T follicular helper cell (primary cell): ENCODE results near the gene CFAP57.

Experiments
- DNase-seq: peaks from one replicate; pipeline ENCODE4 v3.0.0-alpha.2; 2020; ENCODE audit warnings: low read depth

Gene CFAP57

DNA sequence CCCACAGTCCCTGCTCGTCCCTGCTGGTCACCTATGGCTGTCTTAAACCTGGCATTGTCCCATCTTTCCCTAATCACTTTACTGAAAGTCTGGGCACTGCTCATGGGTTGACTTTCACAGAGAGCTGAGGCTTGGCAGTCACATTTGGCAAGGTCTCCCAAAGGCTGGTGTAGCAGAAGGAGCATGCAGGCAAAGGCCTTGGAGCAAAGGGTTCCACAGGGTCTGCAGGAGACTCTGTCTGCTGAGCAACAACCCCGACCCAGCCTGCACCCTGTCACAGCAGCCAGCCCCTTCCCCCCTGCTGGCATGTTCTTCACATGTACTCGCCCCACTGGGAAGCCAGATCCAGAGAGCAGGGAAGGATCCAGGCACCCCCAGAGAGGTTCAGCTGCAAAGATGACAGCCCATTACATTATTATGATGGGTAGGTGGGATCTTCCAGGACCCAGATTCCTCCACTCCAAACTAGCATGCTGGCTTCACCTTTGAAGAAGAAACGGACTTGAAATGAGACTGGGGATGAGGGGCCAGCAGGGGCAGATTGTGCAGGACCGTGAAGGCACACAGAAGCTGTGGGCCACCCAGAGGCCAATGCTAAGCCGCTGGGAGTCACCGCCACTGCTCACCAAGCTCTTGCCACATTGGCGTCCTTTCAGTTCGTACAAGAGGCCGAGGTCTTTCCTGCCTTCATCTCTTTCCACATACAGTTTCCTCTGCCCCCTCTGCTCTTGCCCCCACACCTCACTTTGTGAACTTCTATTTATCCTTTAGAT, 83.5 kb downstream of the CFAP57 start:
- no peak for DNase-seq

DNA sequence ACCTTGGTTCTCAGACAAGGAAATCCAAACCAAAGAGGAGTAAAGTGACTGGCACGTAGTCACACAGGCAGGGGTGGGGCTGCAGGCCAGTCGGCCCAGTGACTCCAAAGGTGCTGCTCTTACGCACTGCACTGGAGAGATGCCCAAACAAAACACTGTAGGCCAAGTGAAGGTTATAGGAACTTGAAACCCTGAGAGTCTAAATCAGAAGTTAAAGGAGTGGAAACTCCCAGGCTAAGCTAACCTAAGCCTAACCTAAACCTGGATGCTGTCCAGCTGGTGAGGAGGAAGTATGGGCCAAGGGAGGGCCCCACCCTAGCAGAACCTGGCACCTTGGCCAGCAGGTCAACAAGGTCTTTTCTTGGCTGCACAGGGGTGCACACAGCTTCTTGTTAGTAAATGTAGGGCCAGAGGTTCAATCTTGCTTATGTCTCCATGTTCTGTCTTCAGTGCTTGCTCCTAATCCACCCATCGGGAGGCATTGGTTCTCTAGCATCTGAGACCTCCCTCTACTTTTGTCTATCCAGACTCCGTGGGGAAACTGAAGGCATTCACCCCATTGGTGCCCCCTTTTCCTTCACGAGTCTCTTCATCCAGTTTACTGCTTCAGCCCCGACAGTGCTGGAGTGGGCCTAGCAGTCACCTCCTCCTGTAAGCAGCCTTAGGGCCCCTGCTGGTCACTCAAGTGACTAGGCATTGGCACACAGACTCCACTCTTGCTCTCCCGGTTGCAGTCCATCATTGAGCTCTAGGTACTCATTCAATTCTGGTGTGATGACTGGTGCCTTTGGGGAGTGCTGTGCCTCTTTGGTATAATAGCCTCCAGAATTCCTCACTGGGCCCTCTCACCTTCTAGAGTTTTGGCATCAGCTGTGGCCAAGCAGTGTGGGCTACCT, 84.8 kb downstream of the CFAP57 start:
- no peak for DNase-seq

DNA sequence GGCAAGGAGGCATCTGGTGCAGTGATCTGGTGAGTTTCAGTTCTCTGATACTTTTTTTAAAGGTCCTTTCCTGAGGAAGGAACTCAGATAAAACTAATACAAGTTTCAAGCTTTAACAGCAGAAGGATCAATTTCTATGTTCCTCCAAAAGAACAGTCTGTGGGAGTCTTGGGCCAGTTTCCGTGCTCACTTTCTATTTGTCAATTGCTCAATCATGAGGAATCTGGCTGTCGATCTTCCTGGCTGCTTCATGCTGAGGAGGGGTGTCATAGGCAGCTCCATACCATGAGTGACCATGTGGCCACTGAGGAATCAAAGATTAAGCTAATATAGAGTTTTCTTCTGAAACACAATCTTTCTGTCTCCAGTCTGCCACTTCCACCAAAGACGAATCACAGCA, 86.2 kb downstream of the CFAP57 start:
- DNase-seq: no peak

DNA sequence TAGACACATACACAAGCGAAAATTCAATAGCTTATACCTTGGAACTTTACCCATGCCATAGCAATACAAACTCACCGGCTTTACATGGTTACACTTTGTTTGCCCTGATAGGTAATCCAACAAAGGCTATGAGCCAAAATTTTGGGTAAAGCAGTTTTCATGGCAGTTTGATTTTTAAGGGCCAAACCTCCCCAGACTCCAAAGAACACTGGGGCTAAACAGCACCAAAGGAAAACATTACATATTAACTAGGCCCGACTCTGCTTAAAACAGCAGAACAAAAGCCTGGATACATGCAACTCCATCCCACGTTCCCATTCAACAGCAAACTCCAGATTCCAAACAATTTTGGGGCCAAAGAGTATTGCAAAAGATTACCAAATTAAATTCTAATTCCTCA, 93.3 kb downstream of the CFAP57 start:
- DNase-seq: no peak

DNA sequence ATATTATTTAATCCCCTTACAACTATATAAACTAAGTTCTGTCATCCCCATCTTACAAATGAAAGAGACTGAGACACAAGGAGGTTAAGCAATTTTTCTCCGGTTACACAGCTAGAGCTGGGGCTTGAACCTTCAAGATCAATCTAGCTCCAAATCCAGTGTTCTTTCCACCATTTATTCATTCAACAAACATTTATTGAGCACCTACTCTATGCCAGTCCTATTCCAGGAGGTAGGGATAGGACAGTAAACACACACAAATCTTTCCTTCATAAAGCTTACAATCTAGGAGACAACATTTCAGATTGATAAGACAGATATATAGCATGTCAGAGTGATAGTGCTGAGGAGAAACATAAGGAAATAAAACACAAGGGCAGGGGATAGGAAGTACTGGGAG, 94.8 kb downstream of the CFAP57 start:
- DNase-seq: no peak

DNA sequence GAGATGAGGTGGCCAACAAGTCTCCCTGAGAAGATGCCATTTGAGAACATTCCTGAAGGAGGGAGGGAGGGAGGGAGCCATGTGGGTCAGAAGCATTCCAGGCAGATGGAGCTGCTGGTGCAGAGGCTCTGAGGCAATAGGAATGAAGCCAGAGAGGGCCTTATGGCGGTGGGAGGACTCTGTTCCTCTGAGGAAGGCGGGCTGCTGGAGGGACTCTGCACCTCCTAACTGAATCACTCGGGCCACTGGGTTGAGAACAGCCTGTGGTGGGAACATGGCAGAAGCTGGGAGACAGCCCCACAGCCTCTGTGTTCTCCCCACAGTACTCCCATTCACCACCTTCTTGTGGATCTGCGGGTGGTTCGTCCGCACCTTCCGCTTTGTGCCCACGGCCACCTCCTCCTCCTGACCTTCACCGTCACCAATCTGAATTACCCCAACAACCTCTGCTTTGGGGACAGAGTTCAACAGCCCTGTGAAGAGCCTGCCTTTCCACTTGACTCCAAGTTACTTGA, 95.2 kb downstream of the CFAP57 start:
- DNase-seq: no peak

DNA sequence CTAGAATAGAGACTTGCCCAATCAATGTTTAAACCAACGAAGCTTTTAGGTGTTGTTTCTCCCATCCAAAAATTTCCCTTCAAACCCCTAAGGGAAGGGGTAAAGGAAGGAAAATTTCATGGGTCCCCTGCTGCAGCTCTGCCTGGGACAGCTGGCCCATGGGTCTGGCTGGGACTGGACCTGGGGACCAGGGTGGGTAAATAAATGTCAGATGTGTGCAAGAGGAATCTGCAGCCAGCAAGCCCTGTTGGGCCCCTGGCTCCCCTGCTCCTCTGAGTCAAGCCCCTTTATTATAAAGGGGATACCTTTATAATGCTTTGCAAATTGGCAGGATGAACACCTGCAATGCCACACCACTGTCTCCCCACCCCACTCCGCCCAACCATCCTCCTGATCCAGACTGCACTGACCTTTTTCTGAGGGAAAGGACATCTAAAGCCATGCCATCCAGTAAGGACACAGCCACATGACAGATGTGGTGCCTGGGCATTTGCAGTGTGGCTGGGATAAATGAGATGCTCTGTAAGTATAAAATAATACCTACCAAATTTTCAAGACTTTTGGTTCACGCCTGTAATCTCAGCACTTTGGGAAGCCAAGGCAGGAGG, 95.8 kb downstream of the CFAP57 start:
- DNase-seq: no peak

DNA sequence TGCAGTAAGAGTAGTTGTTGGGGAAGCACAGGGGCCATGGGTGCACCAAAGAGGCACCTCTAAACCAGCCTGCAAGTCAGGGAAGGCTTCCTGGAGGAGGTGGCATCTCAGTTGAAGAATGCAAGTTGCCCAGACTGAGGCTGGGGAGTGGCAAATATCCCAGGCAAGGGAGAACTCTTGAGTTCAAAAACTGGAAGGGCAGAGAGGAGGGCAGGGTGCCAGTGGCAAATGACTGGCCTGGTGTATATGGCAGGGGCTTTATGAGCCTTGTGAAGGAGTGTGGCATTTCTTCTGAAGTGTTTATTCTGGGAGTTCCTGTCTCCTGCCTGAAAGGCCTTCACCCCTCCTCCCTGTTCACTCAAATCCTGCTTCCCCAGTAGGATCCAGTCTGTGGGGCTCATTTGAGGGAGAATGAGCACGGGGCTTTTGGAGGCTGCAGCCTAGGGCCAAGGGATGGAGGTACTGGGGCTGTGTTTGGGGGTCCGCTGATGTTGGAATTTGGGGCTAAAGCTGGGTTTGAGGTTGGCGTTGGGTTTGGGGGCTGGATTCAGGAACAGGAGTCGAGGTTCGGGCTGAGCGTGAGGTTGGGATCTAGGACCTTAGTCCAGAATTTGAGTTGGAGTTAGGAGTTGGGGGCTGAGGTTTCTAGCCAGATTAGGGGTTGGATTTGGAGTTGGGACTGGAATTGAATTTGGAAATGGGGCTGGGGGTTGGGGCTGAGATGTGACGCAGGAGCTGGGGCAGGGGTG, 97.7 kb downstream of the CFAP57 start, which contains the start of gene TMEM125:
Gene TMEM125 (plus strand): TSS at position 357 of the 749 bp plus-strand sequence. CDS start 2,740 bp downstream, outside the sequence.
- no peak for DNase-seq

DNA sequence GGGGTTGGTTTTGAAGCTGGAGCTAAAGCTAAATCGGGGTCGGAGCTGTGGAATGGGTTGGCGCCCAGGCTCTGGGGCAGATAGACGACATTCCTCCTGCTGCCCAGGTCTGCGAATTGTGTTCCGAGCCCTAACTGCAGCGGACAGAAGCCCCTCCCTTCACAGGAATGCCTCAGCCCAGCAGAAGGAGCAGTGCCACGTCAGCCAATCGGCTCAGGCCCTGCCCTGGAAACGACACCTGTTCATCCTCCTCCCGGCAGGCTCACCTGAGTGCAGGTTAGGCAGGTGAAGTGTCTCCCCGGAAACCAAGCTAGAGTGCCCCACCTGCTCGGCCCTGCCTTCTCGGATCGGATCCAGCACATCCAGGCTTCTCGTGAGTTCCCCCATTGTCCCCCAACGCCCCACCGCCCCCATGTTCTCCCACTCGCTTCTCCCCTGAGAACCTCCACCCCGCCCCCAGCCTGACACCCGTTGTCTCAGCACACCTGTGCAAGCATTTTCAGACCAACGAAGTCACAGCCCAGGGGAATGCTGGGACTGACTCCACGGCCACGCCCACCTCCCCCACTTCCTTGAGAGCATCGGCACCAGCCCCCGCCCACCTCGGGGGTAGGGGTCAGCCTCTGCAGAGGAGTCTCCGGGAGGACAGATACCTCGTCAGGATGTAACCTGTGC, 98.4 kb downstream of the CFAP57 start:
- DNase-seq: no peak

DNA sequence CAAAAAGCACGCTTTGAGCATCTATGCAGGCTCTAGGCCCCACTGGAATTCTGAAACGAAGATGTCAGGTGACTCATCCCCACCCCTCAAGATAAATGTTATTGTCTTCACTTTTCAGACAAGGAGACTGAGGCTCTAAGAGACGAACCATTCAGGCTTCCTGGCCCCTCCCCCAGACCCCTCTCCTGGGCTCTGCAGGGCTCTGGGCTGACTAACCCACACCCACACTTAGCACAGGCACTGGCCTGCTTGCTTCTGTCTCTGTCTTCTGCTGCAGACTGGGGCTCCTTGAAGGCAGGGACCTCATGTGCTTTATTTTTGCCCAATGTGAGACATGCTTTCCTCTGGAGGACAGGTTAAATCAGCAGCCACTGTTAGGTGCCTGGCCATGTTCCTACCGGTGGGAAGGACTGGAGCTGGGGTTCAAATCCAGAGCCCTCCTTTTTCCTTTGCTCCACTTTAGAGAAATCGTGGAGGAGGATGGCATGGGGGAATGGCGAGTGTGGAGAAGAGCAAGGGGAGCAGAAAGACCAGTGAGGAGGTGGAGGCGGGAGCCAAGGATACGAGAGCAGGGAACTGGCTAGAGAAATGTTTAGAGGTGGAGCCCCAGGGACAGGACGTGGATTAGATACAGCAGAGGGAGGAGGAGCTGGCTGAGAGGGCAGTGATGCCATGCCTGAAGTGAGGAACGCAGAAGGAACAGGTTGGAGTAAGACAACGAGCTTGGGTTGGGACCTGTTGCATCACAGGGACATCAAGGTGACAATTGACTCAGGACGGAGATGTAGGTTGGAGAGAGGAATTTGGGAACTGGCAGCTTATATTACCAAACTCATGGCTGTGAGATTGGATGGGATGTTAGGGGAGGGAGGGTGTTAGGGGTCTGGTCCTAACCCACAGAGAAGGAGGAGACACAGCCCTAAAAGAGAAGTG, 99.3 kb downstream of the CFAP57 start:
- no peak for DNase-seq

DNA sequence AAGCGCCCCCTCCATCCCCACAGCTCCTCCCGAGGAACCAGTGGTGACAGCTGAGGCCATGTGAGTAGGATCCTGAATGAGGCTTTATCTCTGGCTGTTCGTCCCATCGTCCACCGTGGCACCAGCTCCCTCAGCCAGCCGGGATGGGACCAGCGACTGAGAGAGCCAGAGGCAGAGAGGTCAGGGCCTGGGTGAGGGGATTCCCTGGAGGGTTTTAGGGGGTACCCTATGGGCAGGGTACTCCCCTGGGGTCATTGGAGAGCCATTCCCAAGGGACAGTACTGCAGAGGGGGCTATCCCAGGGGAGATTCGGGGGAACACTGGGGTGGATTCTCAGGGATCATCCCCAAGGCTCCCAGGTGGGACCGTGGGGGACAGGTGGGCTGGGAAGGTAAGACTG, 100.0 kb downstream of the CFAP57 start:
- DNase-seq: no peak

DNA sequence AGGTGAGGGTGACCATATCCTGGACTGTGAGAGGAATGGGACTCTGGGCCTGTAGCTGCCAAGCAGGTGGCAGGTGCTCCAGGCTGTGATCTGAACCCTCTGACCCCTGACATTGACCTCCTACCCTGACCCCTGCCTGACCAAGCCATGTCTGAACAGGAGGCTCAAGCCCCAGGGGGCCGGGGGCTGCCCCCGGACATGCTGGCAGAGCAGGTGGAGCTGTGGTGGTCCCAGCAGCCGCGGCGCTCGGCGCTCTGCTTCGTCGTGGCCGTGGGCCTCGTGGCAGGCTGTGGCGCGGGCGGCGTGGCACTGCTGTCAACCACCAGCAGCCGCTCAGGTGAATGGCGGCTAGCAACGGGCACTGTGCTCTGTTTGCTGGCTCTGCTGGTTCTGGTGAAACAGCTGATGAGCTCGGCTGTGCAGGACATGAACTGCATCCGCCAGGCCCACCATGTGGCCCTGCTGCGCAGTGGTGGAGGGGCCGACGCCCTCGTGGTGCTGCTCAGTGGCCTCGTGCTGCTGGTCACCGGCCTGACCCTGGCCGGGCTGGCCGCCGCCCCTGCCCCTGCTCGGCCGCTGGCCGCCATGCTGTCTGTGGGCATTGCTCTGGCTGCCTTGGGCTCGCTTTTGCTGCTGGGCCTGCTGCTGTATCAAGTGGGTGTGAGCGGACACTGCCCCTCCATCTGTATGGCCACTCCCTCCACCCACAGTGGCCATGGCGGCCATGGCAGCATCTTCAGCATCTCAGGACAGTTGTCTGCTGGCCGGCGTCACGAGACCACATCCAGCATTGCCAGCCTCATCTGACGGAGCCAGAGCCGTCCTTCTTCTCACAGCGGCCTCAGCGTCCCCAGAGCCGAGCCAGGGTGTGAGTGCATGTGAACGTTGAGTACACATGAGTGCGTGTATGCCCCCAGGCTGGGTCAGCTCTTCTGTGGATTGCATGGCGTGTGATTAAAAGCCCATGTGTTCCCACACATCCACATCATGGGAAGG, 100.7 kb downstream of the CFAP57 start:
- no peak for DNase-seq

DNA sequence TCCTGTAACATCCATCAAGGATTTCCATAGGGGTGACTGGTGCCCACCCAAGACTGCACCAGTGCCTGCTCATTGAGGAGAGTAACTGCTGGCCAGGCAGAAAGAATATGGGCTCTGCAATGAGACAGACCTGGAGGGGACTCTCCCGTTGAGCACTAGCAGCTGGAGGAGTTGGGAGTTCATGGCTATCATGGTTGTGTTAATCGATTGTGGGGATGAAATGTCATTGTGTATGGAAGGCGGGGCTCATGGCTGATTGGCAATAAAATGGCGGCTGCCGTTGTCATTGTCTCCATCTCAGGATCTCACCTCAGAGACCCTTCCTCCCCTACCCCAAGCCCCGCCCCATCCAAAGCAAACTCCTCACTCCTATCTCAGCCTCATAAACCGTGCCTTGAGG, 101.6 kb downstream of the CFAP57 start:
- DNase-seq: no peak

DNA sequence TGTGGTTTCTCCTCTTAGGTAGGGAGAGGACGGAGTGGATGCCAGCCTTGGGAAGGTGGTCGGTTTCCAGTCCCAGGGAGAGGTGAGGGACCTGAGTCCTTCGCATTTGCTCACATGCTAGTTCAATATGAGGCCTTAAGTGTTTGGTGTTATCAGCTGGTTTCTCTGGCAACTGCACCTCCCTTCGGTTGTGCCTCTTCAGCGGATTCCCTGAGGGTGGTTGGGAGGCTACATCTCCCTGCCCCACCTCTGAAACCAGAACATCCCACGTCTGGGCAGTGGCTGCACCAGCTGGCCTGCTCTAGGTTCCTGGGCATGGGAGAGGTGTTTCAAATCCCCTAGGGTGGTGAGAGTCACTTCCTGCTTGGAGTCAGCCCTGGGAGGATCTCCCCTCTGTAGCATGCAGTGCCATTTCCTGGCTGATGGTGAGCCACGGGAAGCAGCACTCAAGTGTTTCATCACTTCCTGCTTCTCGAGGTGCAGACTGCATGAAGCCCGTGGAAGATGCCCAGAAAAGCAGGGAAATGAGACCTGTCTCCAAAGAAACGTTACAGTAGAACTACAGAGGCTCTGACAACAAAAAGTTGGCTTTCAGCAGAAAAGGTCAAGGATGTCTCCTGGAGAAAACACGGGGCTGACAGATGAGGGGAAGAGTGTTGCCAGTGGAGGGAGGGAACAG, 102.1 kb downstream of the CFAP57 start:
- DNase-seq: no peak

DNA sequence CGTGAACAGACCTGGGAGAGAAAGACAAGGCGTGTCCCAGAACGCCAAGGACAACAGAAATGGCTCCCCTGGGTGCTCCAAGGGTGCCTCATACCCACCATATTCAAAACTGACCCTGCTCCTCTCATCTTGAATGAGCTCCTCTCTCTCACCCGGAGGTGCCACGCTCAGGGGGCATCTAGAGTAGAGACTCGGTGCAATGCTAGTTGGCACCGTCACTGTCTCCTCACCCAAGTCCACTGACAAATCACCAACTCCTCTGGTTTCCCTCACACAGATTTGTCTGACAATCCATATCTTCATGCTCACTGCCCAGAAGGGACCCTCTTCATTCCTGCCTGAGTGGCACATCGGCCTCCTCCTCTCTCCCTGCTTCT, 102.7 kb downstream of the CFAP57 start:
- DNase-seq: no peak

DNA sequence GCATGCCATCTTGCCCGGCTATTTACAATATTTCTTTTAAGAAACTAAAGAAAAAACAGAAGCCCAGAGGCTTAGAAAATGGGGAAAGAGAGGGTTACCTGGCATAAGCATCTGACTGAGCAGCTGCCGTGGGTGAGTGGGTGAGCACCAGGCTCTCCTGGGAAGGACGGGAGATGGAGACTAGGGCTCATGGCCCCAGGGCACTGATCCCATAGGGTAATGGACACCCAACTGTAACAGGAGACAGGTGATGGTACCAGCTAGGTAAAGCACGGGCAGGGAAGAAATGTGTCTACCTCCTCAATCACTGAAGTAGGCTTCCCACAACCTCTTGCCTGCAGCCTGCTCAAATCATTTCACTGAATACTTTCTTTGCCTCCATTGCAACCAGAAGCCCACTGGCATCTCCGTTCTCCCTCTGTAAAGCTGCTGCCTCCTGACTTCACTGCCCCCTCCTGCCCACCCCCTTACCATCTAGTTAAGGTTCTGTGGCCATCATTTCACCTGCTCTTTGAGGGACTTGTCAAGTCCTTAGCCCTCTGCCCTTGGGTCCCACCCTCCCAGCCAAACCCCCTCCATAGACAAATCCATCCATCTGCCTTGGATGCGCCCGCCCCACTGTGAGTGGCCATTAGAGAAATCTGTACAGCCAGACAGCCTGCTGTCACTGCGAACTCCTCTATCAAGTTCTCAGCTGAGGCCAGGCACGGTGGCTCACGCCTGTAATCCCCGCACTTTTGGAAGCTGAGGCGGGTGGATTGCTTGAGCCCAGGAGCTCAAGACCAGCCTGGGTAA, 103.9 kb downstream of the CFAP57 start:
- no peak for DNase-seq

DNA sequence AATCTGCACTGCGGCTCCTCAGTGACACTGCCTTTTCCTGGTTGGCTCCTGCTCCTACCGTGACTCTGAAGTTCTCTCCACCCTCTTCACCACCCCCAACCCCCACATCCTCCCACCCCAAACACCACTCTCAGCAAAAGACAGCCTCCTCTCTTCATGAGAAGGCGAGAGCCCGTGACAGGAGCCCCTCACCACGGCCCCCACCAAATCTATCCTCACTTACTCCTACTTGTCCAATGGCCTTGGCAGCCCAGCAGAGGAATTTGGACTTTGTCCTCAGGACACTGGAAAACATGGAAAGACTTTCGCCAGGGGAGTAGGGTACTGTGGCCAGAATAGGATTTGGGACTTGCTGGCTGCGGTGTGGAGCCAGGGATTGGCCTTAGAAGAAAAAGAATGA, 104.5 kb downstream of the CFAP57 start:
- DNase-seq: no peak
